Stimulated activated CD4-positive, alpha-beta T cell treated with anti-CD3 and anti-CD28 coated beads, TNF-alpha, amount 100 ng/mL, for 4 hours (primary cell): ENCODE results near the gene PKNOX2.

Experiments used
- DNase-seq, 3 experiments: peaks; one replicate each; pipeline ENCODE4 v3.0.0-alpha.2; 2020; ENCODE audit warnings: low read depth in 3 of 3

The PKNOX2 gene

GRCh38 chr11:125435461-125436238 is 271.1 kb downstream of the PKNOX2 start:
- DNase-seq, result no peak

- no peak for DNase-seq
Observed at GRCh38 chr11:125441648-125442410, 277.3 kb downstream of the PKNOX2 start.

- DNase-seq, result no peak
Observed at GRCh38 chr11:125442946-125443345, 278.4 kb downstream of the PKNOX2 start.

- DNase-seq, result no peak
Observed at GRCh38 chr11:125443767-125444311, 279.3 kb downstream of the PKNOX2 start.

GRCh38 chr11:125445731-125446130 is 281.2 kb downstream of the PKNOX2 start:
- no peak for DNase-seq

- DNase-seq, result no peak
Observed at GRCh38 chr11:125446279-125446678, 281.7 kb downstream of the PKNOX2 start.

- DNase-seq, result no peak
Observed at GRCh38 chr11:125447721-125448120, 283.2 kb downstream of the PKNOX2 start.

GRCh38 chr11:125448136-125448535 is 283.6 kb downstream of the PKNOX2 start:
- DNase-seq, result no peak

- DNase-seq, result no peak
Observed at GRCh38 chr11:125449565-125449964, 285.0 kb downstream of the PKNOX2 start.

- DNase-seq, result no peak
Observed at GRCh38 chr11:125451400-125452124, 287.0 kb downstream of the PKNOX2 start.

- DNase-seq, result no peak
Observed at GRCh38 chr11:125452125-125452470, 287.5 kb downstream of the PKNOX2 start.

GRCh38 chr11:125454047-125454446 is 289.5 kb downstream of the PKNOX2 start:
- no peak for DNase-seq

- DNase-seq, result no peak
Observed at GRCh38 chr11:125455851-125456250, 291.3 kb downstream of the PKNOX2 start.

GRCh38 chr11:125457814-125458343 is 293.3 kb downstream of the PKNOX2 start:
- no peak for DNase-seq

GRCh38 chr11:125460275-125460674 is 295.7 kb downstream of the PKNOX2 start:
- no peak for DNase-seq

GRCh38 chr11:125463590-125464269 is 299.2 kb downstream of the PKNOX2 start:
- no peak for DNase-seq

- no peak for DNase-seq
Observed at GRCh38 chr11:125464270-125464662, 299.7 kb downstream of the PKNOX2 start.

- no peak for DNase-seq
Observed at GRCh38 chr11:125464666-125465065, 300.1 kb downstream of the PKNOX2 start.

GRCh38 chr11:125465255-125465654 is 300.7 kb downstream of the PKNOX2 start:
- DNase-seq, result no peak

GRCh38 chr11:125465701-125466100 is 301.1 kb downstream of the PKNOX2 start:
- no peak for DNase-seq

GRCh38 chr11:125468025-125468424 is 303.5 kb downstream of the PKNOX2 start:
- no peak for DNase-seq
